GM21825 (cell line): ENCODE measurements around the gene KIF1A.
A peak's percentile ranks its signal among the peaks of the same experiment; 100 is the strongest.
"Not testable (repeated sequence)": the region's sequence is repeated elsewhere in the genome, so short reads cannot be mapped to it uniquely, and the experiment has no call there.

Experiments used
- ATAC-seq: cut with Tn5 transposase; IDR thresholded peaks from one replicate; pipeline ENCODE4 v1.9.1; 2021; ENCODE audit warnings: mild to moderate bottlenecking, moderate library complexity; ENCODE audit not compliant: unreplicated experiment

Gene KIF1A

DNA sequence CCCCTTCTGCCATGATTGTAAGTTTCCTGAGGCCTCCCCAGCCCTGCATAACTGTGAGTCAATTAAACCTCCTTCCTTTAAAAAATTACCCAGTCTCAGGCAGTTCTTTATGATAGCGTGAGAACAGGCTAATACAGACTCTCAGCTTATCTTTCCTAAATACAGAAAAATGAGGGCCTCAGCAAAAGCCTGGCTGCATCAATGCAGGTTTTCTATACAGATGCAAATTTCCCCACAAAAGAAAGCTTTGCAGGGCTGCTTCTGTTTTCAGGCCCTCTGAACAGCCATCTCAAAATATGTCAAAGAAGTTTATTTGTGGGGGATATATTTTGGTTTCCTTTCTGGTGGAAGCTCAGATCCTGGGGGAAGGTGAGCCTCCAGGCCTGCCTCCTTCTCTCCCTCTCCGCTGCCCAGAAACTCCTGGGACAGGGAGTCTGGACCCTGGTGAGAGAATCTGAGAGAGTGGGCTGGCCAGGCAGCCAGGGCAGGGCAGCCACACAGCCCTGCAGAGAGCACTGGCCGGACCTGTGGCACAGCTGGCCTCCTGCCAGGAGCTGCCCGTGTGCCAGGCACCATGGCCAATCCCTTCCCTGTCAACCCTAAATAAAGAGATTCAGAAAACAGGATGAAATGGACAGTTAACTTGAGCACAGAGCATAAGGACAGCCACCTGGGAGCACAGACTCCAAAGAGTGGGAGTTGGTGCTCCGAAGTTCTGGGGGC lies 27.0 kb upstream of the KIF1A start:
- ATAC-seq = no peak

DNA sequence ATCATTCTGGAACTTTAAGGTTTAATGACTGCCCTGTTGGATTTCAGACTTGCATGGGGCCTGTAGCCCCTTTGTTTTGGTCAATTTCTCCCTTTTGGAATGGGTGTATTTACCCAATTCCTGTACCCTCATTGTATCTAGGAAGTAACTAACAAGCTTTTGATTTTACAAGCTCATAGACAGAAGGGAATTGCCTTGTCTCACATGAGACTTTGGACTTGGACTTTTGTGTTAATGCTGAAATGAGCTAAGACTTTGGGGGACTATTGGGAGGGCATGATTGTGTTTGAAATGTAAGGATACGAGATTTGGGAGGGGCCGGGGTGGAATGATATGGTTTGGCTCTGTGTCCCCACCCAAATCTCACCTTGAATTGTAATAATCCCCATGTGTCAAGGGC lies 26.3 kb upstream of the KIF1A start:
- not testable (repeated sequence) for ATAC-seq

GRCh38 chr2:240840435-240841060 lies 20.5 kb upstream of the KIF1A start:
- no peak for ATAC-seq

- ATAC-seq = no peak
Observed at GRCh38 chr2:240839152-240840143, 19.4 kb upstream of the KIF1A start.

- no peak for ATAC-seq
Observed at GRCh38 chr2:240837621-240838020, 17.6 kb upstream of the KIF1A start.

GRCh38 chr2:240836781-240837467 lies 16.9 kb upstream of the KIF1A start:
- ATAC-seq = no peak

- ATAC-seq = no peak
Observed at GRCh38 chr2:240835528-240835927, 15.5 kb upstream of the KIF1A start.

GRCh38 chr2:240834377-240834975 lies 14.5 kb upstream of the KIF1A start:
- ATAC-seq = no peak

- no peak for ATAC-seq
Observed at GRCh38 chr2:240833724-240834285, 13.8 kb upstream of the KIF1A start.

GRCh38 chr2:240832921-240833494 lies 13.0 kb upstream of the KIF1A start:
- no peak for ATAC-seq

DNA sequence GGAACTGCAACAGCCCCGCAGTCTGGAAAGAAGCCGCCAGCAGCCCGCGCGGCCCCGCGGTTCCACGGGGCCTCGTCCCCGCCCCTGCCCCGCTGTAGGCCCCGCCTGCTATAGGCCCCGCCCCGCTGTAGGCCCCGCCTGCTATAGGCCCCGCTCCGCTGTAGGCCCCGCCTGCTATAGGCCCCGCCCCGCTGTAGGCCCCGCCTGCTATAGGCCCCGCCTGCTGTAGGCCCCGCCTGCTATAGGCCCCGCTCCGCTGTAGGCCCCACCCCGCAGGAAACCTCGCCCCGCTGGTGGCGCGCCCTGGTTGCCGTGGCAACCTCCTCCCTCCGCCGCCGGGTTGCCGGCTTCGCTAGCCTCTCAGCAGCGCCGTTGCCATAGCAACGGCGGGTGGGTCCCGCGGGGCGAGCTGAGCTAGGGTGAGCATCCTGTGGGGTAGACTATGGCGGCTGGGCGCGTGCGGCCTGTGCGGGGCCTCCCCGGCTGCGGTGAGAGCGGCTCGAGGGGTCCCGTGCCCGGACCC lies 12.2 kb upstream of the KIF1A start:
- ATAC-seq = peak; percentile 80

GRCh38 chr2:240831594-240832204 lies 11.7 kb upstream of the KIF1A start:
- no peak for ATAC-seq

- no peak for ATAC-seq
Observed at GRCh38 chr2:240825476-240825875, 5.5 kb upstream of the KIF1A start.

DNA sequence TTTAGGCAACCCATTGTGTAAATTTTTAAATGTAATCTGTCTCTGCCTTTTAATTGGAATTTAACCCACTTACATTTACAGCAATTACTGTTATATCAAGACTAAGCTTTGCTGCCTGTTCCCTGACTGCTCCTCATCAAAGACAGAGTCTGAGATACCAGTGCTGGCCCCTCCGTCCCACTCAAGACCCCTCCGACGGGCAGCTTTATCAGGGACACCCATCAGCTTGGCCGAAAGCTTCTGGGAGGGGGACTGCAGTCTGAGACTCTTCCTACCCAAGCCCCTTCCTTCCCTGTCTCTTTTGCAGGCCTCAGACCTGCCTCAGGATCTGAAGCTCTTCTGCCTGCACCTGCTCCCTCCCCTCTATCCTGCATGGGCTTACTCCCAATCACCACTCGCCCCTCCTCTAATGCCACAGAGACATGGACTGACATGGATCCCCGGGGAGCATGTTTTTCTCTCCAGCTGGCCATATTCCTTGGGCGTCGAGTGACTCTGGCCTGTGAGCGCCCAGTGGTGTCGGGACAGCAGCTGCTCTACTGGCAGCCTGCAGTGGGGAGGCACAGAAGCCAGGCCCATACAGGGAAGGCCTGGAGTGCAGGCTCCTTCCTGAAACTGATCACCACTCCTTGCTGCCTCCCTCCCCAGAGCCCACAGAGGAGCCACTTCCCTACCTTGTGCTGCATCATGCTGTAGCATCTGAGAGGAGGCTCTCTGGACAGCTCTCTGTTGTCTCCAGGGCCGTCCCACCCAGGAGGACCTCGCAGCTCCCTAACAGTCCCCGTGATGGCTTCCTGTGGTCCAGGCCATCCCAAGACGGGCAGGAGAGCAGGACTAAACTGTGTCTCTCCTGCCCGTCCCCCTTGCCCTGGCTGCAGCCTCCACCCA lies 3.7 kb upstream of the KIF1A start:
- no peak for ATAC-seq

DNA sequence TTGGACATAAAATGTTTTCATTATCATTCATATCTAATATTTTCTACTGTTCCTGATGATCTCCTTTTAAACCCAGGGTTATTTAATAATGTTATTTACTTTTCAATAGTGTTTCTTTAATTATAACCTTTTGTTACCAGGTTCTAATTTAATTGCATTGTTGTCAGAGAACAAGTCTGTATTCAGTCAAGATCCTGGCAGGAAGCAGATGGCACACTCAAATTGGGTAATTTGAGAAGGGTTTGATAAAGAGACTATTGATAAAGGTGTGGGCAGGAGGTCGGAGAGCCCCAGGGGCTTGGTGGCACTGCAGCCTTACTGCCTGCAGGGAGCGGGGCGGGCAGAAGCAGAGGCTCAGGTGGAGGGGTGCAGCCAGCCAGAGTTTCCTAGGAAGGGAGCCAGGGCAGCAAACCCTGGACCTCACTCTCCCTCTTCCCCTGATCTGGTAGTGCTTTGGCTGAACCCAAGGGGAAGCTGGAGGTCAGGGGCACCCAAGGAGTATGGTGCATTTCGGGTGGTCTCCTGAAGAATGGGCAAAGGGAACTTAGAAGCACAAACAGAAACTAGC lies 2.3 kb upstream of the KIF1A start:
- no peak for ATAC-seq

DNA sequence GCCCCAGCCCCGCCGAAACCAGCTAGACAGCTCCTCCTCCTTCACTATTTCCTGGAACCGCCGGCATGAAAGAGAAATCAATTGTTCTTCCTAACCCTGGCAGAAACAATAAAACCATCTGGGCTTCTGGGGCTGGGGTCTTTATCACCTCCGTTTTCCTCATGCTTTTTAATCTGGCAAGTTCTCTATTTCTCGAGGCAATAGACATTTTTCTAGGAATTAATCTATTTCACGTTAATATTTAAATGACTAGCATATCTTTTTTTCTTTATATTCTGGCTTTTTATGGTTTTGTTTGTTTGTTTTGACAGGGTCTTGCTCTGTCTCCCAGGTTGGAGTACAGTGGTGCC lies 1.4 kb upstream of the KIF1A start:
- ATAC-seq = no peak

GRCh38 chr2:240820607-240821428 lies 799 bp upstream of the KIF1A start:
- ATAC-seq = no peak
